ENCODE data around the gene GALM.
"Not testable (repeated sequence)": the region's sequence is repeated elsewhere in the genome, so short reads cannot be mapped to it uniquely, and the experiment has no call there.

Gene GALM

GRCh38 chr2:38744399-38744780 lies 78.5 kb downstream of the GALM start:
- no peak for DNase-seq

GRCh38 chr2:38745267-38745666 lies 79.4 kb downstream of the GALM start:
- DNase-seq: no peak

- DNase-seq: no peak
Observed at GRCh38 chr2:38747007-38747424, 81.1 kb downstream of the GALM start.

GRCh38 chr2:38747819-38748218 lies 81.9 kb downstream of the GALM start:
- DNase-seq: no peak

GRCh38 chr2:38748391-38748790 lies 82.5 kb downstream of the GALM start:
- no peak for DNase-seq

- no peak for DNase-seq
Observed at GRCh38 chr2:38748943-38749804, 83.3 kb downstream of the GALM start.

- DNase-seq: no peak
Observed at GRCh38 chr2:38750011-38750890, 84.3 kb downstream of the GALM start.

GRCh38 chr2:38750891-38751595 lies 85.1 kb downstream of the GALM start, which contains the start of gene SRSF7:
TSS of gene SRSF7 (minus strand) at chr2:38751361. CDS start at chr2:38751256, 105 bp downstream.
- DNase-seq: peak; percentile 78

GRCh38 chr2:38751596-38752410 lies 85.9 kb downstream of the GALM start:
- DNase-seq: no peak

GRCh38 chr2:38754049-38754448 lies 88.1 kb downstream of the GALM start:
- DNase-seq: no peak

- no peak for DNase-seq
Observed at GRCh38 chr2:38754506-38754905, 88.6 kb downstream of the GALM start.

GRCh38 chr2:38755891-38756290 lies 90.0 kb downstream of the GALM start:
- DNase-seq: not testable (repeated sequence)

GRCh38 chr2:38763228-38763627 lies 97.3 kb downstream of the GALM start:
- no peak for DNase-seq

GRCh38 chr2:38763728-38764127 lies 97.8 kb downstream of the GALM start:
- DNase-seq: no peak

- no peak for DNase-seq
Observed at GRCh38 chr2:38765149-38765548, 99.2 kb downstream of the GALM start.

- no peak for DNase-seq
Observed at GRCh38 chr2:38765551-38765950, 99.6 kb downstream of the GALM start.

- no peak for DNase-seq
Observed at GRCh38 chr2:38771632-38772031, 105.7 kb downstream of the GALM start.

- no peak for DNase-seq
Observed at GRCh38 chr2:38775097-38775920, 109.4 kb downstream of the GALM start.

GRCh38 chr2:38775921-38776225 lies 110.0 kb downstream of the GALM start:
- DNase-seq: no peak

GRCh38 chr2:38776531-38776930 lies 110.6 kb downstream of the GALM start:
- DNase-seq: no peak

- no peak for DNase-seq
Observed at GRCh38 chr2:38778687-38779082, 112.8 kb downstream of the GALM start.

GRCh38 chr2:38783586-38783985 lies 117.7 kb downstream of the GALM start:
- DNase-seq: no peak
